ENCODE results near the gene SCAMP3.

The SCAMP3 gene

GRCh38 chr1:155261852-155262673 lies at the start of gene SCAMP3:
Gene SCAMP3 (minus strand): TSS chr1:155262360. CDS start chr1:155262151, 209 bp downstream.
- in situ Hi-C loops (cut with HindIII; ENCODE audit: low pct_unique_long_range_greater_than_20kb, low sequenced_read_pairs) = no loop called here
- peak; percentile 57; the same call in 1 of the 2 replicates for TF ChIP-seq JUND (IDR thresholded peaks at IDR 0.05; ENCODE audit: low read depth)
- peak; percentile 99 for DNase-seq (ENCODE audit: low read depth in 1 of 2, low spot score in 1 of 2)

GRCh38 chr1:155309423-155310021 lies 47.4 kb upstream of the SCAMP3 start:
- in situ Hi-C loops (cut with HindIII; ENCODE audit: low pct_unique_long_range_greater_than_20kb, low sequenced_read_pairs) = no loop called here
- TF ChIP-seq JUND (IDR thresholded peaks at IDR 0.05; ENCODE audit: low read depth) = no peak
- peak in 1 of 2 experiments; percentile 48 for DNase-seq (ENCODE audit: low read depth in 1 of 2, low spot score in 1 of 2)

DNA sequence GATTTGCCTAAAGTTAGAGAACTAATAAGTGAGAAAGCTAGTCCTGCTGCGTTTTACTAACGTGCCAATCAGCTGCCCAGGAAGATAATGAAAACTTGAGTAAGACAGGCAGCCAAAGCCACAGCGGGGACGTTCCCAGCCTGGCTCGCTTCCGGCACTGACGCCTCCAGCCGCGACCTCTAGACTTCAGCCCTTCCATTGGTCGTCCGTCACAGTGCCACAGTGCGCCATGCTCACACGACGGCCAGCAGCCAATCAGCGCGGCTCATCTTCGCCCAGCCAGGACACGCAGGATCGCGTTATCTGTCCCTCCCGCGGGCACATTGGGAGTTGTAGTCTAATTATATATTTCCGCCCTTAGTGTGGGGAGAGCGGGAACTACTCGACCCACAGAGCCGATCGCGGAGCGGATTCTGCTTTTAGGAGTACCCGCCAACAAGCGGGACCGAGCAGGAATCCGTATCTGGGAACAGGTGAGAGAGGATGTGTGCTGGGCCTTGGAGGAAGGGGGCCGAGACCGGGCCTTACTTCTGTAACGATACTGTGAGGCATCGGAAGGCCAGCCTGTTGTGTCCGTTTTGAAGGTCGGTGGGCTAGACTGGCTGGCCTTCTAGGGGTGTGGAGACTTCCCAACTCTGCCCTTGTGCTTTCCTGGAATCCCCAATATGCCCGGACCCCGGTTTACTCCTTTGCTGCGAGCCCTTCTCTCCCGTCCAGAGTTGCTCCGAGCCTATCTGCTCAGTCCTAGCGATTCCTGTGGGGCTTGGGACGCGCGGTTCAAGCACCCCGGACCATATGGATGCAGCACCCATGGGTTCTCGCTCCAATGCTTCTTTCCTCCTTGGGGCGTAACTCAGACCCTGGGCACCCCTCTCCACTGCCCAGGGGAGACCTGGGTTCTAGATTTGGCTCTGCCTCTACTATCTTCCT lies 46.6 kb upstream of the SCAMP3 start, which contains the start of gene FDPS:
Gene FDPS, plus strand, starts transcription at position 374 of the 930 bp plus-strand sequence. CDS start 924 bp downstream, outside the sequence.
- TF ChIP-seq JUND (IDR thresholded peaks at IDR 0.05; ENCODE audit: low read depth) = no peak
- peak; percentile 99 to 100 for DNase-seq (ENCODE audit: low read depth in 1 of 2, low spot score in 1 of 2)
- in situ Hi-C loops (cut with HindIII; ENCODE audit: low pct_unique_long_range_greater_than_20kb, low sequenced_read_pairs) = no loop called here

GRCh38 chr1:155307247-155307740 lies 45.1 kb upstream of the SCAMP3 start:
- DNase-seq (ENCODE audit: low read depth in 1 of 2, low spot score in 1 of 2) = peak in 1 of 2 experiments; percentile 55
- in situ Hi-C loops (cut with HindIII; ENCODE audit: low pct_unique_long_range_greater_than_20kb, low sequenced_read_pairs) = no loop called here
- TF ChIP-seq JUND (IDR thresholded peaks at IDR 0.05; ENCODE audit: low read depth) = no peak

GRCh38 chr1:155305881-155306391 lies 43.8 kb upstream of the SCAMP3 start:
- TF ChIP-seq JUND (IDR thresholded peaks at IDR 0.05; ENCODE audit: low read depth) = no peak
- in situ Hi-C loops (cut with HindIII; ENCODE audit: low pct_unique_long_range_greater_than_20kb, low sequenced_read_pairs) = no loop called here
- no peak for DNase-seq (ENCODE audit: low read depth in 1 of 2, low spot score in 1 of 2)

GRCh38 chr1:155304558-155305063 lies 42.5 kb upstream of the SCAMP3 start:
- in situ Hi-C loops (cut with HindIII; ENCODE audit: low pct_unique_long_range_greater_than_20kb, low sequenced_read_pairs) = no loop called here
- DNase-seq (ENCODE audit: low read depth in 1 of 2, low spot score in 1 of 2) = no peak
- no peak for TF ChIP-seq JUND (IDR thresholded peaks at IDR 0.05; ENCODE audit: low read depth)

- in situ Hi-C loops (cut with HindIII; ENCODE audit: low pct_unique_long_range_greater_than_20kb, low sequenced_read_pairs) = no loop called here
- no peak for TF ChIP-seq JUND (IDR thresholded peaks at IDR 0.05; ENCODE audit: low read depth)
- no peak for DNase-seq (ENCODE audit: low read depth in 1 of 2, low spot score in 1 of 2)
These were observed 39.2 kb upstream of the SCAMP3 start, which contains the start of gene PKLR for GRCh38 chr1:155301342-155301841. Gene PKLR (minus strand): TSS chr1:155301438. CDS start chr1:155301395, 43 bp downstream.

DNA sequence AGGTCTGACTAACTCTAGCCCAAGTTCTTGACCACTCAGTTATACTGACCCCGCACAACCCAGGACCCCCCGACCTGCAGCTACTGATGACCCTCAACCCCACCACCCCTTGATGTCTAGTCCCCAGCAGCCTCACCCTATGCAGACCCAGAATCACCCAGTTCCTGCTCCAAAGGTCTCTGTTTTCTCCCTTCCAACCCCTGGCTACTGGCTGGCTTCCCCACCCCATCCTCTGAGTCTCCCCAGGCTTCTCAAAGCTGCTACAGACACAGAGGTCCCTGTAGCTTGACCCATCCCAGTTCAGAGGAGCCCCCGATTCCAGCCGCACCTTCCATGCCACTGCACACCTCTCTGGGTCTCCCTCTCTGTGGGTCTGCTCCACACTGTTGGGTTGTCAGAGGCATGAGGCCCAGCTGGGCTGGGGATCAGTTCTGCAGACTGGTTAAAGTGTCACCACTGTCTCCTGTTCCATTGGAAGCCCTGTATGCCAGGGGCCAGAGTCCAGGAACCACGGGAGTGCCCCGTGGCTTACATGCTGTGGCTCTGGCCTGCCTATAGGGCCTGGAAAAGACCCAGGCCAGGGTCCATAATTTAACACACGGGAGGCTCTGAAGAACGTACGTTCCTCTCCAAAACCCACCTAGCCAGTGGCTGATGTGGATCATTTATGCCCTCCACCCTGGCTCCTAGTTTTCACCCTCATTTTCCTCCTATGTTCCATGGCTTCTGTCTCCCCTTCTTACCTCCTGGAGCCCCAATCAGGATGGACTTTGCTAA lies 38.6 kb upstream of the SCAMP3 start:
- in situ Hi-C loops (cut with HindIII; ENCODE audit: low pct_unique_long_range_greater_than_20kb, low sequenced_read_pairs) = no loop called here
- TF ChIP-seq JUND (IDR thresholded peaks at IDR 0.05; ENCODE audit: low read depth) = no peak

DNA sequence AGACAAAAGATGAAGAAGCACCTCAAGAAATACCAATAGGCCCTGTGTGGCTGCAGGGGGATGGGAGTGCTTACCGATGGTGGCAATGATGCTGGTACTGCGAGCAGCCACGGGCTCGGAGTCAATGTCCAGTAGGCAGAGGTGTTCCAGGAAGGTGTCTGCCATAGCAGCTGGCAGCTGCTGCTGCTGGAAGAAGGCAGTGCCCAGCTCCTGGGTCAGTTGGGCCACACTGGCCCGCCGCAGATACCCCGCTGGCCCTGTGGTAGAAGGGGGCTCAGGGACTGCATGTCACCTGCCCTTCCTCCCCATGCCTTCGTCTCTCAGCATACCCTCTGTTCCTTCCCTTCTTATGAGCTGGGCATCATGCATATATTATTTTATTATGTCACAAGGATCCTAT lies 37.9 kb upstream of the SCAMP3 start:
- TF ChIP-seq JUND (IDR thresholded peaks at IDR 0.05; ENCODE audit: low read depth) = no peak
- in situ Hi-C loops (cut with HindIII; ENCODE audit: low pct_unique_long_range_greater_than_20kb, low sequenced_read_pairs) = no loop called here
- no peak for DNase-seq (ENCODE audit: low read depth in 1 of 2, low spot score in 1 of 2)

More for the DNA sequence above, 38.6 kb upstream of the SCAMP3 start:
- no peak for DNase-seq (ENCODE audit: low read depth in 1 of 2, low spot score in 1 of 2)

DNA sequence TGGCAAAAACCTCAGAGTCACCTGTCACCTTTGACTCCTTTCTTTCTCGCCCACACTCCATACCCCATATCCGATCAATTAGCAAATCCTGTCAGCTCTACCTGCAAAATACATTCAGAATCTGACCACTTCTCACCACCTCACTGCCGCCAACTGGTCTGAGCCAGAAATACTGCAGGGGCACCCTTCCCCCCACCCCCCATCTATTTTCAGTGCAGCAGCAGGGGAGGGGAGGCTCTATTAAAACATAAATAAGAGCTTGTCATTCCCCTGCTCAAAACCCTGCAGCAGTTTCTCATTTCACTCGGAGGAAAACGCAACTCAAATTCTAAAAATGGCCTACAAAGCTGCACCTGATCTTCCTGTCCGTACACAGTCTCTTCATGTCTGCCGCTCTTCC lies 35.2 kb upstream of the SCAMP3 start:
- no peak for DNase-seq (ENCODE audit: low read depth in 1 of 2, low spot score in 1 of 2)
- TF ChIP-seq JUND (IDR thresholded peaks at IDR 0.05; ENCODE audit: low read depth) = no peak
- in situ Hi-C loops (cut with HindIII; ENCODE audit: low pct_unique_long_range_greater_than_20kb, low sequenced_read_pairs) = no loop called here

DNA sequence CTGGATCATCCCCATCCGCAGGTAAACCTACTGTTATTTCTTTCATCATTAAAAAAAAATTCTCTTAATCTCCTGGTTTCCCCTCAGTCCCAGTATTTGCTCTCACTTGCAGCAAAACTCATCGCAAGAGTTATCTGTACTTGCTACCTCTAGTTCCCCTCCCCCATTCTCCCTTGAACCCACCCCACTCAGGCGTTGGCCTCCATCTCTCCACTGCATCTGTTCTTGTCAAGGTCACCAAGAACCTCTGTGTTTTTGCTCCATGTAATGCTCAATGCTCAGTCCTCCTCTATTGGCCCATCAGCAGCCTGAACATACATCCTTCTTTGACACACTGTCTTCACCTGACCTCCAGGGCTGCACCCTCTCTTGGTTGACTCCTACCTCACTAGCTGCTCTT lies 34.5 kb upstream of the SCAMP3 start:
- in situ Hi-C loops (cut with HindIII; ENCODE audit: low pct_unique_long_range_greater_than_20kb, low sequenced_read_pairs) = no loop called here
- DNase-seq (ENCODE audit: low read depth in 1 of 2, low spot score in 1 of 2) = no peak
- TF ChIP-seq JUND (IDR thresholded peaks at IDR 0.05; ENCODE audit: low read depth) = no peak

All from T47D (cell line).